ENCODE measurements around the gene ENTPD1. TPM values are rescaled to one million over a fixed set of nuclear protein-coding genes. Genes with fewer than 3 reads are reported as not detected.

Gene ENTPD1
- total RNA-seq, 1 donor from 2014 or later: 1.5 TPM

- DNase-seq (ENCODE audit: extremely low spot score, unreplicated experiment): no peak
- TF ChIP-seq CTCF (IDR thresholded peaks at IDR 0.05): no peak
- H3K27ac Mint-ChIP-seq (ENCODE audit: unreplicated experiment): no peak overlapping the region
- H3K4me3 Mint-ChIP-seq (ENCODE audit: unreplicated experiment): no peak overlapping the region
- no peaks in the 10 kb centered on the region for H3K36me3 Mint-ChIP-seq (ENCODE audit: unreplicated experiment)
- H3K4me1 Mint-ChIP-seq (ENCODE audit: unreplicated experiment): no peaks in the 10 kb centered on the region
- H3K9me3 Mint-ChIP-seq (ENCODE audit: unreplicated experiment): no peaks in the 10 kb centered on the region
- H3K27me3 Mint-ChIP-seq (ENCODE audit: unreplicated experiment): no peaks in the 10 kb centered on the region
Measured at GRCh38 chr10:95865814-95866466, 110.0 kb downstream of the ENTPD1 start.

GRCh38 chr10:95866467-95866842 lies 110.5 kb downstream of the ENTPD1 start:
- no peak for TF ChIP-seq CTCF (IDR thresholded peaks at IDR 0.05)
- no peak for DNase-seq (ENCODE audit: extremely low spot score, unreplicated experiment)
- Mint-ChIP-seq H3K27ac (ENCODE audit: unreplicated experiment) (no peak overlapping the region), H3K36me3 (ENCODE audit: unreplicated experiment) (no peaks in the 10 kb centered on the region), H3K27me3 (ENCODE audit: unreplicated experiment) (no peaks in the 10 kb centered on the region), H3K9me3 (ENCODE audit: unreplicated experiment) (no peaks in the 10 kb centered on the region), H3K4me1 (ENCODE audit: unreplicated experiment) (no peaks in the 10 kb centered on the region), H3K4me3 (ENCODE audit: unreplicated experiment) (no peak overlapping the region)

- Mint-ChIP-seq H3K27me3 (ENCODE audit: unreplicated experiment) (no peaks in the 10 kb centered on the region), H3K4me1 (ENCODE audit: unreplicated experiment) (no peaks in the 10 kb centered on the region)
Measured at GRCh38 chr10:95867866-95868265, 111.9 kb downstream of the ENTPD1 start.

GRCh38 chr10:95872158-95872711 lies 116.3 kb downstream of the ENTPD1 start:
- no peak for TF ChIP-seq CTCF (IDR thresholded peaks at IDR 0.05)
- Mint-ChIP-seq H3K4me1 (ENCODE audit: unreplicated experiment) (no peaks in the 10 kb centered on the region), H3K27ac (ENCODE audit: unreplicated experiment) (no peak overlapping the region), H3K9me3 (ENCODE audit: unreplicated experiment) (no peaks in the 10 kb centered on the region), H3K27me3 (ENCODE audit: unreplicated experiment) (no peaks in the 10 kb centered on the region), H3K4me3 (ENCODE audit: unreplicated experiment) (no peak overlapping the region), H3K36me3 (ENCODE audit: unreplicated experiment) (peaks cover 10% of the 10 kb centered on the region)
- no peak for DNase-seq (ENCODE audit: extremely low spot score, unreplicated experiment)

More at GRCh38 chr10:95867866-95868265, 111.9 kb downstream of the ENTPD1 start:
- Mint-ChIP-seq H3K9me3 (ENCODE audit: unreplicated experiment) (no peaks in the 10 kb centered on the region), H3K36me3 (ENCODE audit: unreplicated experiment) (no peaks in the 10 kb centered on the region), H3K4me3 (ENCODE audit: unreplicated experiment) (no peak overlapping the region), H3K27ac (ENCODE audit: unreplicated experiment) (no peak overlapping the region)
- DNase-seq (ENCODE audit: extremely low spot score, unreplicated experiment): no peak
- TF ChIP-seq CTCF (IDR thresholded peaks at IDR 0.05): no peak

- no peak for DNase-seq (ENCODE audit: extremely low spot score, unreplicated experiment)
- H3K9me3 Mint-ChIP-seq (ENCODE audit: unreplicated experiment): no peaks in the 10 kb centered on the region
- no peak overlapping the region for H3K27ac Mint-ChIP-seq (ENCODE audit: unreplicated experiment)
- TF ChIP-seq CTCF (IDR thresholded peaks at IDR 0.05): no peak
- no peak overlapping the region for H3K4me3 Mint-ChIP-seq (ENCODE audit: unreplicated experiment)
- H3K27me3 Mint-ChIP-seq (ENCODE audit: unreplicated experiment): no peaks in the 10 kb centered on the region
- no peaks in the 10 kb centered on the region for H3K4me1 Mint-ChIP-seq (ENCODE audit: unreplicated experiment)
- peaks cover 10% of the 10 kb centered on the region for H3K36me3 Mint-ChIP-seq (ENCODE audit: unreplicated experiment)
Measured at GRCh38 chr10:95873139-95873538, 117.2 kb downstream of the ENTPD1 start.

Data from osteocyte (in vitro differentiated cells).